GM18909 (cell line): ENCODE results near the gene NMNAT1.
"Not testable (repeated sequence)": the region's sequence is repeated elsewhere in the genome, so short reads cannot be mapped to it uniquely, and the experiment has no call there.

ENCODE experiments used
- ATAC-seq: cut with Tn5 transposase; IDR thresholded peaks from one replicate; pipeline ENCODE4 v1.9.1; 2021; ENCODE audit warnings: mild to moderate bottlenecking; ENCODE audit not compliant: unreplicated experiment, poor library complexity

The NMNAT1 gene

DNA sequence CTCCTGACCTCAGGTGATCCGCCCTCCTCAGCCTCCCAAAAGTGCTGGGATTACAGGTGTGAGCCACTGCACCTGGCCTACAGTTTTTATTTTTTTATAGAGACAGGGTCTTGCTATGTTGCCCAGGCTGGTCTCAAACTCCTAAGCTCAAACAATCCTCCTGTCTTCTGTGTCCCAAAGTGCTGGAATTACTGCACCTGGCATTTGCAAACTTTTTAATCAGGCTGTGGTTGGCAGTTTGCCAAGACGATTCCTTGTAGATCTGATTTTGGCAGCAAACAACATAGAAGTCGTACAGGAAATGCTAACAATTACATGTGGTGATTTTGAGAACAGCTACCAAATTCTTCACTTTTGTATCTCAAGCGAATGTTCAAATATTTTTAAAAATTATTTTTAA is 63.9 kb downstream of the NMNAT1 start:
- ATAC-seq: no peak

GRCh38 chr1:10014016-10014415 is 70.7 kb downstream of the NMNAT1 start:
- ATAC-seq: no peak

GRCh38 chr1:10019561-10019960 is 76.3 kb downstream of the NMNAT1 start:
- no peak for ATAC-seq

DNA sequence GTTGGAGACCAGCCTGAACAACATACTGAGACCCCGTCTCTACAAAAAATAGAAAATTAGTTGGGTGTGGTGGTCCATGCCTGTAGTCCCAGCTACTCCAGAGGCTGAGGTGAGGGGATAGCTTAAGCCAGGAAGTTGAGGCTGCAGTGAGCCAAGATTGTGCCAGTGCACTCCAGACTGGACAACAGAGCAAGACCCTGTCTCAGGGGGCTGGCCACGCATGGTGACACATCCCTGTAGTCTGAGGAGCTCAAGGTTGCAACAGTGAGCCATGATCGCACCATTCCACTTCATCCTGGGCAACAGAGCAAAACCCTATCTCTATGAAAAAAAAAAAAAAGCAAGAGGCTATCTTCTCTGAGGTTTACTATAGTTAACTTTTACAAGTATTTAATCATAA is 76.8 kb downstream of the NMNAT1 start:
- ATAC-seq: no peak

DNA sequence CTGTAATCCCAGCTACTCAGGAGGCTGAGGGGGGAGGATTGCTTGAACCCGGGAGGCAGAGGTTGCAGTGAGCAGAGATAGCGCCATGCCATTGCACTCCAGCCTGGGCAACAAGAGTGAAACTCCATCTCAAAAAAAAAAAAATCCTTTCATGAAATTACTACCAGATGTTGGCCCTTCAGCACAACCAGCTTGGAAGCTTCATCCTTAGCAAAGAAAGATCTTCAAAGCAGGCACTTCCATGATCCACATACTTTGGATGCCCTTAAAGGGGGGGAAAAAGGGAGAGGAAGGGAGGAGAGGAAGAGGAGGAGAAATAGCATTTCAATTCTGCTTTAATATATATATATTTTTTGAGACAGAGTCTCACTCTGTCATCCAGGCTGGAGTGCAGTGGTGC is 77.4 kb downstream of the NMNAT1 start:
- ATAC-seq: not testable (repeated sequence)

- not testable (repeated sequence) for ATAC-seq
Observed at GRCh38 chr1:10021992-10022391, 78.7 kb downstream of the NMNAT1 start.

DNA sequence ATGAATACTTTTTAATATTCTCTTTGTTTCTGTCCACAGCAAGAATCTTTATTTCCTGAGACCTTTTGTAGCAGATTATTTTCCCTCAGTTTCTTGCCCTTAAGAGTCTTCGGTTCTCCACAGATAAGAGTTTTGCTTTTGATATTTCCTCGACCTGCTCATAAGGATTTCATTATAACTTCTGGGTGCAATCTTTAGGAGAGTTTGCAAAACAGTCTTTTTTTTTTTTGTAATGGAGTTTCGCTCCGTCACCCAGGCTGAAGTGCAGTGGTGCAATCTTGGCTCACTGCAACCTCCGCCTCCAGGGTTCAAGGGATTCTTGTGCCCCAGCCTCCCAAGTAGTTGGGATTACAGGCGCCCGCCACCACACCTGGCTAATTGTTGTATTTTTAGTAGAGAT is 79.4 kb downstream of the NMNAT1 start:
- ATAC-seq: no peak

DNA sequence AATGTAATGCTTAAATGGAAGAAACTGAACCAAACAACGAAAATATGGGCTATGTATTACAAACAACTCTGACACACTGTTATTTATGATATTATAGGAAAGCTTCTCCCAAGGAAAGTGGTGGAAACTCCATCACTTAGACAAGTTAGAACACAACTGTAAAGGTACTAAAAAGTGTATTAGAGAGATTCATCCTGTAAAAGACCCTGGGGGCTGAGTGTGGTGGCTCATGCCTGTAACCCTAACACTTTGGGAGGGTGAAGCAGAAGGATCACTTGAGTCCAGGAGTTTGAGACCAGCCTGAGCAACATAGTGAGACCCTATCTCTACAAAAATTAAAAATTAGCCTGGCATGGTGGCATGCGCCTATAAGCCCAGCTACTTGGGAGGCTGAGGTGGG is 82.1 kb downstream of the NMNAT1 start:
- no peak for ATAC-seq

DNA sequence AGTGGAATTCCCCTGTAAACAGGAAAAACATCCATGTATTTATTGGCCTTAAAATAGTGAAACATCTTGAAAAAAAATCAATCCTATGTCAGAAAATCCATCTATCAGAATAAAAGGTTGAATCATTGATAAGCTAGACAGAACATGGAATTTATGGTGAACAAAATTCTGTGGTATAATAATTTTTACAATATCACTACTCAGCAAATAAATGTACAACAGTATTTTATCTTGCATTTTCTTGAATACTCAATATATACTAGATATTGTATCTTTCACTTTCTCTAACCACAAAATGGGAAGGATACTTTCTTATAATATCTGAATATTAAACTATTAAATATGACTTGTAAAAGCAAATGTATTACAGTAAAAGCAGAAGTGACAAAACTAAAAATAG is 83.8 kb downstream of the NMNAT1 start:
- ATAC-seq: no peak

GRCh38 chr1:10028956-10029500 is 85.8 kb downstream of the NMNAT1 start:
- not testable (repeated sequence) for ATAC-seq

DNA sequence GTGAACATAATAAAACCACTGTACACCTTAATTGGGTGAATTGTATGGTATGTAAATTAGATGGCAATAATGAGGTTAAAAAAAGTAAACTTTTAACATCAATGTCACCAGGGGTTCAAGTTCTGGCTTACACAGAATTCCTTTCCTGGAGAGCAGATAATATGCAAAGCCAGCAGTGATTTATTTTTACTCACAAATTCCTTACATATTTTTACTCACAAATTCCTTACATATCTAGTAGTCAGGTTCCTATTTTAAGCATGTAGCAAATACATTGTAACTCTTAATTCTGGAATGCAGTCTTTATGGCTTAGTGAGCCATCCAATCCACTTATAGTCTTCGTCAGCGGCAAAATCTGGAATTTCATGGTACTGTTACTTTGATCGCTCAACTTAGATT is 88.2 kb downstream of the NMNAT1 start:
- no peak for ATAC-seq

DNA sequence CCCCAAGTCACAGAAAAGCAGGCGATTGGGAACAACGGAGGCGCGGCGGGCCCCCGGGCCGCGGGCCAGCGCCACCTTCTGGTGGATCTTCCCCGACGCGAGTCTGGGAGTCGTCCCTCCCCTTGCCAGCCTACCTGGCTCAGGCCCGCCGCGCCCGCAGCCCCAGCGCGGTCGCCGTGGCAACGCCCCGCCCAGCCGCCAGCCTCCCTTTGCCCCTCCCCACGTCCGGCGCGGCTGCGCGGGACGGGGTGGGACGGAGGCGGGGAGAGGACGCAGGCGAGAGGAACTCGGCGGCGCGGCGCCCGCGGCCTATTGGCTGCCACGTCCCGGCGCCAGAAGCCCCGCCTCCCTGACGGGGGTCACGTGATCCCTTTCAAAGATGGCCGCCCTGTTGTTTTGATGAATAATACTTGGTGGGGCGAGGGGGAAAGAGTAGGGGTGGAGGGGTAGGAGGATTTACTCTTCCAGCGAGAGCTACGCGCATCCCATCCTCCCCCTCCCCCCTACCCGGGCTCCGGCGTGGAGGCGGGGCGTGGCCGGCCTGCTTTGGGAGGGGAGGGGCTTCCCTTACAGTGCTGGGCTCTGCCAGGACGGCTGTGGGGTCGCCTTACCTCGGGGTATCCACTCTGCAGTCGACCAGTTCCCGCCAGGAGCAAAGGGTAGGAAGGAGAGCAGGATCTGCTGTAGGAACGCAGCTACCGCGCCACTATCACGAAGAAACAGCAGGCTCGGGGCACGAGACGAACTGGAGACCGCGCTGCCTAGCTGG is 89.5 kb downstream of the NMNAT1 start, which contains the start of gene UBE4B:
Gene UBE4B (plus strand): TSS at position 369 of the 769 bp plus-strand sequence. CDS start 713 bp downstream, outside the sequence.
- ATAC-seq: peak; percentile 97

DNA sequence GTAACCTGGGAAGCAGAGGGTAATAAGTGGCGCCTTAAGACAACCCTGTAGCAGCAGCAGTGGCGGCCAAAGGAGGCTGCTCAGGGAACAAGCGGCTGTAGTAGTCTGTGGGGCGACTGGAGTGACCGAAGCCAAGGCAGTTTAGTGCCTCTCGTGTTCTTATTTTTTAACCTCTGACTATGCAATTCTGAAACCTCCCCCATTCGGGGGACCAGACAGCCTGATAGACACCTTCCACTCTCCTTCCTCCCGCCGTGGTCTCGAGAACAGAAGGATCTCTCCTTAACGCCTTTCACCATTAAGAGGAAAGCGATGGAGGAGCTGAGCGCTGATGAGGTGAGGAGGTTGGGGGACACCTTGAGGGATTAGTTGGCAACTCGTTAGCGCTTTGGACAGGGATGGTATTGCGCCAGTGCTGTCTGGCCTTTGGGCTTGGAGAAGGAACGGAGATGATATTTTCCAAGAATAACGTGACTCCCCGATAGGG is 90.1 kb downstream of the NMNAT1 start:
- ATAC-seq: peak; percentile 0
